GM19023 (cell line): ENCODE results near the gene SNHG17.
"Not testable (repeated sequence)": the region's sequence is repeated elsewhere in the genome, so short reads cannot be mapped to it uniquely, and the experiment has no call there.

ENCODE experiments used
- ATAC-seq: cut with Tn5 transposase; IDR thresholded peaks from one replicate; pipeline ENCODE4 v1.9.1; 2021; ENCODE audit warnings: mild to moderate bottlenecking, moderate library complexity; ENCODE audit not compliant: unreplicated experiment

Gene SNHG17

DNA sequence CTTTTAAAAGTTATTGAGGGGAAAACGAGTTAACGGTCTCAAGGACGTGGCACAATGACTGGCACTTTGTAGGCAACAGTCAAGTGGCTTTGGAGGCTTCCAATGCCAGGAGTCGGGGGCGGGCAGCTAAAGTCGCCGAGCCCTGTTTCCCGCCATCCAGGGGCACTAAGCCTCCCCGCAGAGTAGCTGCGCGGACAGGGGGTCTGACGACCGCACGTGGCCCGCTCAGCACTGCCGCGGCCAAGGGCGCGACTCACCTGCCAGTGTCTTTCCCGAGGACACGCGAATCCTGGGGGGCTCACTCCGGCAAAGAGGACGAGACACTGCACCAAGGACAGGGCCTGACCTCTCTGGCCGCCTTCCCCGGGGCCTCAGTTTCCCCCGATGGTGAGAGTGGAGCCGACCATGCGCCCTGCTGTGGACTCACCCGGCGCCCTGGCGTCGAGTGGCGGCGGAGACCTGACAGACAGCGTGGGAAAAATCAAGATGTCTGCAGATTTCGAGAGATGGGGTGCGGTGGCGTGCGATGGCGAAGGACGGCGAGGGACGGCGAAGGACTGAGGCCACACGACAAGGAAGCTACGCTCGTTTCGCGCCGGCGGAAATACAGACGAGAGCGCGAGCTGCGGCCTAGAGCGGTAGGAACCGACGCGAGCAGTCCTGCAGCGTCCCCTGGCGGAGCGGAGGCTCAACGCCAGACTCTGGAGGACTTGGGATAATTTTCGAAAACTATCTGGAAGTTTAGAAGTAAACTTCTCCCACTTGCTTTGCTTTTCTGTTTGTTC lies at the start of gene SNHG17:
Gene SNHG17, minus strand, starts transcription at position 559 of the 785 bp plus-strand sequence.
- ATAC-seq: peak; percentile 64

DNA sequence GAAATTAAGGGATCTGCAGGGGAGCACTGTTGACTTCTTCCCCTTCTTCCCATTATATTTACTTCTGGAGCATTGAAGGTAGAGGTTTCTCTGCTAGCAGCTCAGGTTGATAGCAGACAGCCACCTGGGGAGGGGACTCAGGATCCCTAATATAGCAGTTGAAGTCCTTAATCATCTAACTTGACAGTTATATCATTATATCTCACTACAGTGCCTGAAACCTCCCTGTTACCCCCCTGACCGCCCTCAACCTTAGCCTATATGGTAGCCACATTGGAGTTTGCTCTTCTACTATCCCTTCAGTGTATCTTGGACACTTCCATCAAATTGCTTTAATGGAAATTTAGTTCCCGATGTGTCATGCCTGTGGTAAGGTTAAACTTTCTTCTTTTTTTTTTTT lies 44.5 kb upstream of the SNHG17 start:
- ATAC-seq: no peak

DNA sequence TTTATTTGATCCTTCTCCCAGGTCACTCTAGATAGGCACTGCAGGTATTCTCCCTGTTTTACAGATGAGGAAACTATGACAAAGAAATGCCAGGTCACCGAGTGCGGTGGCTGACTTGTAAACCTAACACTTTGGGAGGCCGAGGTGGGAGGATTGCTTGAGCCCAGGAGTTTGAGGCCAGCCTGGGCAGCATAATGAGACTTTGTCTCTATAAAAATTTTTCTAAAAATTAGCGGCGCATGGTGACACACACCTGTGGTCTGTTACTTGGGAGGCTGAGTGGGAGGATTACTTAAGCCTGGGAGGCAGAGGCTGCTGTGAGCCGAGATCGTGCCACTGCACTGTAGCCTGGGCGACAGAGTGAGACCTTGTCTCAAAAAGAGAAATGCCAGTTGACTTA lies 42.6 kb upstream of the SNHG17 start:
- no peak for ATAC-seq

DNA sequence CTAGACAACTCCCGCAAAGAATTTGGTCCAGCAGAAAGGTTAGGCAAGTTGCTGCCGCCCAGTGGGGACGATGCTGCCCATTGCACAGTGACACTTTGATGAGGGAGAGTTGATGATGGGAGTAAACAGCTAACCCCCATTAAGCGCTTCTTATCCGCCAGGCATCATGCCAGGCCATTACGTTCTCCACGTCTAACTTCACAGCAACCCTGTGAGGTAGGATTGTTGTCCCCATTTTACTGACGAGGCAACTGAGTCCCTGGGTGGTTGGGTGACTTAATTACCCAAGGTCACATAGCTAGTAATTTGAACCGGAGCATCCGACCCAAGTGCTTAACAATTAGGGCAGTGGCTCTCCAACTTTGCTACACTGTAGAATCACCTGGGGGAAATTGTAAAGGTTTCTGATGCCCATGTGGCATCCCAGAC lies 38.3 kb upstream of the SNHG17 start:
- ATAC-seq: no peak

DNA sequence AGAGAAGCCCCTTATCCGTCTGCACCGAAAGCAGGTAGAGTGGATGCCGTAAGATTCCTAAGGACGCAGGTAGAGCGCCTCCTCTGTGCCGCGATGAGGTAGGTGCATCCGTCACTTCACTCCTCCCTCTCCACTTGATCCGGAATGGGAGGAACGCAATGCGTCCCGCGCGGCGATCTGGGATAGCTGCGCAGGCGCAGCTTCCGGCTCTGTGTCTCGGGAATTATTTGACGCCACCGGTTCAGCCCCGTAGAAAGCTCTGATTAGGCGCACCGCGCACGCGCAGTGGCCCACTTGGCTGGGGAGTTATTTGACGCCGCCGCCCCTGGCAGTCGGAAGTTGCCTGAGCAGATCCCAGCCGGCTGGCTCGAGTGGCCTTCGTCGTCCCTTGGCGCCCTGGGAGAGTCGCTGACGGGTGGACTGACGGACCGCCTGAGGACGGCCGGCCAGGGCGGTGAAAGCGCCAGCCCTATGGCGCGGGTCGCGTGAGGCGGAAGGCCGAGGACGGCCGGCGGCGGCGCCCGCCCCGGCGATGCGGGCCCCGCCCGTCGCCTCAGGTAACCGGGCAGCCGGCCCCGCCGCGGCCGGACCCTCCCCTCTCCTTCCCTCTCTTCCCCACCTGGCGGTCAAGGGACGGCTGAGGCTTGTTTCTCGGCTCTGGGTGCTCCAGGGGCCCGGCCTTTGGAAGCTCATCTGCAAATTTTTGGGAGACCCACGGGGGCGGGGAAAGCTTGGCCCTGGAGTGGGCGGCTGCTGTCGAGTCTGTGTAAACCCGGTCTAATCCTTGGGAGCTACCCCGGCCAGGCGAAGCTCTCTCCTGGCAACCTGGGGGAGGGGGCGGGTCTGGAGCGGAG lies 37.6 kb upstream of the SNHG17 start, which contains the start of gene RALGAPB:
Gene RALGAPB, plus strand, starts transcription at position 331 of the 854 bp plus-strand sequence. CDS start 15,590 bp downstream, outside the sequence.
- peak; percentile 93 for ATAC-seq

DNA sequence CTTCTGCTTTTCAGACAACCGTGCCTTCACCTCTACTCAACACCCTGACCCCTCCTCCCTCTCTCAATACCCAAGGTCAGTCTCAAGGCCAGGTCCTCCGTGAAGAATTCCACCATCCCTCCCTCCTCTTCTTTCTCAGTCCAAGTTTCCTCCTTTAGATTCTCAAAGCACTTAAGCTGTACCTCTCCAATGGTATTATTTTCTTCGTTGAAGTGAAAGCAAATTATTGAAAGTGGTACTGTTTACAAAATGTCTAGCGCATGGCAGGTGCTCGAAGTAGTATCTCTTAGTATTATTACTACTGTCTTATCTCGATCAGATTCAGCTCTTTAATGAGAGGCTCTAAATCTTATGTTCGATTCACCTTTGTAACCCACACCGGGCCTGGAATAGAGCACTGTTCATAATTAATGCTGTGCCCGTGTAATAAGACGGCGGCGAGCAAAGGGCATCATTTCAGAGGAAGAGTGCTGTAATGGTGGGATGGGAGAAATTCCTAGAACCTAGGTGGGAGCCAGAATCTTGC lies 36.9 kb upstream of the SNHG17 start:
- ATAC-seq: no peak

DNA sequence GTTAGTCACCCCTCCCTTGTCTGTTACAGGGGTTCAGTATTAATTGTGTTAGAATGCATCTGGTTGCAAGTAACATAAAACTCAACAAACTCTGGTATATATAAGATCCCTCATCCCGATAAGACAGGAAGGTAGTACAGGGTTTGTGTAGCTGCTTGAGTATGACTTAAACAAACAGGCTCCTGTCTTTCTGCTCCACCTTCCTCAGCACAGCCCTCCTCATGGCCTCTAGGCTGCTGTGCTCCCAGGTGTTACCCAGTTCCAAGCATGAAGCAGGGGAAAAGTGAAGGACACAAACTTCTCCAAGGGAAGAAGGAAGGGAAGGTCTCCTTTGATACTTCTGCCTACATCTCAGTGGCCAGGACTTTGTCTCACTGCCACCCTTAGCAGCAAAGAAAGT lies 36.1 kb upstream of the SNHG17 start:
- ATAC-seq: no peak

DNA sequence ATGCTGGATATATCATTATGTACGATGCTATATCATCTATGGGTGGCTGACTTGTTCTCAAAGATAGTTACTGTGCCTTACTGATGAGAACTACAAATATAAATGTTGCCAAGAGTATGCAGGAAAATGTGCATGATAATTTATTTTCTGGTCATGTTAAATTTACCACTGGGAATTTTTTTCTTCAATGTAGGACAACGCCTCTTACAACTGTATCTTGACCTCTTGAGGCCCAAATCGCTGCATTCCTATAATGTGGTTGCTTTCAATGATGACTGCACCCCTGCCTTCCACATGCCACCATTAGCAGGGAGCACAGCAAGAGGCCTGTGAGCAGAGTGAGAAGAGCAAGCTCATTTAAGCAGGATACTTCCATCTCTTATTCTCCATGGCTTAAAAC lies 31.9 kb upstream of the SNHG17 start:
- ATAC-seq: no peak

DNA sequence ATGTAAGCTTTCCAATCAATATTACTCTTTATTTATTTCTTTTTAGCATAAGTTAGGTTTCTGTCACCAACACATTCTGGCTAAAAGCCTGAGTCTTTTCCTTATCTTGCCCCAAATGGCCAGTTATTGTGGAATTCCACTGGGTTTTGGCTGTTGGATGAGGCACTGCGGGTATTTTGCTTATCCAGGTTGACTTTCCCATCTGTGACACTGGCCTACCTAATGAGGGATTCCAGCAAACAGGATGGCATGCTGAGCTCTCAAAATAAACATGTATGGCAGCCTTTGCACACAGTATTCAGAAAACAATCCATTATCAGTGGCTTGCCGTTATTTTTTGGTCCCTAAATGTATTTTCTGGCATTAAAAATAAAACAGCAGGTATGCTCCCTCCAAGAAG lies 31.0 kb upstream of the SNHG17 start:
- no peak for ATAC-seq

DNA sequence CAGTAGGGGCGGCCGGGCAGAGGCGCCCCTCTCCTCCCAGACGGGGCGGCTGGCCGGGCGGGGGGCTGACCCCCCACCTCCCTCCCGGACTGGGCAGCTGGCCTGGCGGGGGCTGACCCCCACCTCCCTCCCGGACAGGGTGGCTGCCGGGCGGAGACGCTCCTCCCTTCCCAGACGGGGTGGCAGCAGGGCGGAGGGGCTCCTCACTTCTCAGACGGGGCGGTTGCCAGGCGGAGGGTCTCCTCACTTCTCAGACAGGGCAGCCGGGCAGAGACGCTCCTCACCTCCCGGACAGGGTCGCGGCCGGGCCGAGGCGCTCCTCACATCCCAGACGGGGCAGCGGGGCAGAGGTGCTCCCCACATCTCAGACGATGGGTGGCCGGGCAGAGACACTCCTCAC lies 26.4 kb upstream of the SNHG17 start:
- not testable (repeated sequence) for ATAC-seq

DNA sequence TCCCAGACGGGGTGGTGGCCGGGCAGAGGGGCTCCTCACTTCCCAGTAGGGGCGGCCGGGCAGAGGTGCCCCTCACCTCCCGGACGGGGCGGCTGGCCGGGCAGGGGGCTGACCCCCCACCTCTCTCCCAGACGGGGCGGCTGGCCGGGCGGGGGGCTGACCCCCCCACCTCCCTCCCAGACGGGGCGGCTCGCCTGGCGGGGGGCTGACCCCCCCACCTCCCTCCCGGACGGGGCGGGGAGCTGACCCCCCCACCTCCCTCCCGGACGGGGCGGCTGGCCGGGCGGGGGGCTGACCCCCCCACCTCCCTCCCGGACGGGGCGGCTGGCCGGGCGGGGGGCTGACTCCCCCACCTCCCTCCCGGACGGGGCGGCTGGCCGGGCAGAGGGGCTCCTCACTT lies 26.0 kb upstream of the SNHG17 start:
- ATAC-seq: not testable (repeated sequence)

DNA sequence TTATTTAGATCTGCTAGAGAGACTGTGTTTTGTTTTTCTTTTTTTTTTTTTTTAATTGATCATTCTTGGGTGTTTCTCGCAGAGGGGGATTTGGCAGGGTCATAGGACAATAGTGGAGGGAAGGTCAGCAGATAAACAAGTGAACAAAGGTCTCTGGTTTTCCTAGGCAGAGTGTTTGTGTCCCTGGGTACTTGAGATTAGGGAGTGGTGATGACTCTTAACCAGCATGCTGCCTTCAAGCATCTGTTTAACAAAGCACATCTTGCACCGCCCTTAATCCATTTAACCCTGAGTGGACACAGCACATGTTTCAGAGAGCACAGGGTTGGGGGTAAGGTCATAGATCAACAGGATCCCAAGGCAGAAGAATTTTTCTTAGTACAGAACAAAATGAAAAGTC lies 25.5 kb upstream of the SNHG17 start:
- ATAC-seq: not testable (repeated sequence)

DNA sequence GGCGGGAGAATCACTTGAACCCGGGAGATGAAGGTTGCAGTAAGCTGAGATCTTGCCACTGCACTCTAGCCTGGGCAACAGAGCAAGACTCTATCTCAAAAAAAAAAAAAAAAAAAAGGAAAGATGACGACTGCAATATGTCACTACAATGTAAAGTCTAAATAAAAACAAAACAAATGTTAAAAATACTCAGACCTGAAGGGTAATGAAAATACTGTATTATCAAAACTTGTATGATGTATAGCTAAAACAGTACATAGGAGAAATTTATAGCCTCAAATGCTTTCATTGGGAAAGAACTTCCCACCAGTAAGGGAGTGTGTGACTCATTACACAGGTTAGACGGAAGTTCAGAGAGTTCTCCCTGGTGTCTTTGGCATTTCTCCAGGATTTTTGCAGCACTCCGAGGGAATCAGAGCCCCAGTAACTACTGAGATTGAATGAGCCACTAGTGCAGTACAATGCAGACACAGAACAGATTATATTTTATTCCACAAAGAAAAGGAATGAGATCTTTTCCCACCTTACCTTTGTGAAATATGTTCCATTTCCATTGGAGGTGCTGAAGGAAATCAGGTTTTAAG lies 25.0 kb upstream of the SNHG17 start:
- no peak for ATAC-seq

DNA sequence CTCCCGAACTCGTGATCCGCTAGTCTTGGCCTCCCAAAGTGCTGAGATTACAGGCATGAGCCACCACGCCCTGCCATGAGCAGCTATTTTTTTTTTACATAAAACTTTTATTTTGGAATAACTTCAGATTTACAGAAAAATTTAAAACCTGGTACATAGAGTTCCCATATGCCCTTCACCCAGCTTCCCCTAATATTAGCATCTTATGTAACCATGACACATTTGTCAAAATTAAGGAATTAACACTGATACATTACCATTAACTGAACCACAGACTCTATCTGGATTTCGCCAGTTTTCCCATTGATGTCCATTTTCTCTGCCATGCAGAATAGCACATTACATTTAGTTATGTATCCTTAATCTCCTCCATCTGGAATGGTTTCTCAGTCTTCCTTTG lies 23.2 kb upstream of the SNHG17 start:
- ATAC-seq: no peak

DNA sequence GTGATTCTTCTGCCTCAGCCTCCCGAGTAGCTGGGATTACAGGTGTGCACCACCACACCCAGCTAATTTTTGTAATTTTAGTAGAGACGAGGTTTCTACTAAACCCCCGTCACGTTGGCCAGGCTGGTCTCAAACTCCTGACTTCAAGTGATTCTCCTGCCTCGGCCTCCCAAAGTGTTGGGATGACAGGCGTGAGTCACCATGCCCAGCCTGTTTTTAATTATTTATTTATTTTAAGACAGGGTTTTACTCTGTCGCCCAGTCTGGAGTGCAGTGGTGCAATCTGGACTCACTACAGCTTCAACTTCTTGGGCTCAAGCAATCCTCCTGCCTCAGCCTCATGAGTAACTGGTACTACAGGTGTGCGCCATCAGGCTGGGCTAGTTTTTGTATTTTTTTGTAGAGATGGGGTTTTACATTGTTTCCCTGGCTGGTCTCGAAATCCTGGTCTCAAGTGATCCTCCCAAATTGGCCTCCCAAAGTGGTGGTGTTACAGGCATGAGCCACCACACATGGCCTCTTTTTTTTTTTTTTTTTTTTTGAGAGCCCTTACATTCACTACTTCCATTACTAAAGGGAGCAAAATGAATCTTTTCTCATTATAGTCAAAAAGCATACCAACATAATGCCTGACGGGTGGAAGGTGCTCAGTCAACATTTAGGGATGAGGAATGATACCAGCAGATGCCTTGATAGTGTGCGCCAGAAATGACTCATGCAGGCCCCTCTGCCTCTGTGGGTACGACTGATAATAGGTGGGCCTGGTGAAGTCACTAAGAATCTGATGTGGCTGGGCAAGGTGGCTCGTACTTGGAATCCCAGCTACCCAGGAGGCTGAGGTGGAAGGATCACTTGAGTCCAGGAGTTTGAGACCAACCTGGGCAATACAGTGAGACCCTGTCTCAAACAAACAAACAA lies 19.7 kb upstream of the SNHG17 start:
- no peak for ATAC-seq

DNA sequence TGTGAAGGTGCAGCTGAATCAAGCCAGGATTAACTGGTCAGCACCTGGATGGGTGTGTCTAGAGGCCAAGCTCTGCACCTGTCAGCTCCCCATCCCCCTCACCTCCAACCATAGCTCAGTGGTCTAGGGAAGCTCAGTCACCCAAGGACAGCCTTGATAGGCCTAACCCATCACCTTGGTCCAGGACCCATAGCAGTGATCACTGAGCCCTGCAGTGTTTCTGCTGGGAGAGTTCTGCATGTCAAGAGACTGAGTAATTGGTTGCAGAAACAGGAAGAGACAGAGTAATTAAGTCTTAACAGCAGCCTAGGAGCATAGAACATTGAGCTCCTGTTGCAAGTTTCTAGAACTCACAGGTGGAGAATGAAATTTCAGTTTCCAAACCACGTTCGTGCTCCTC lies 18.8 kb upstream of the SNHG17 start:
- ATAC-seq: no peak

DNA sequence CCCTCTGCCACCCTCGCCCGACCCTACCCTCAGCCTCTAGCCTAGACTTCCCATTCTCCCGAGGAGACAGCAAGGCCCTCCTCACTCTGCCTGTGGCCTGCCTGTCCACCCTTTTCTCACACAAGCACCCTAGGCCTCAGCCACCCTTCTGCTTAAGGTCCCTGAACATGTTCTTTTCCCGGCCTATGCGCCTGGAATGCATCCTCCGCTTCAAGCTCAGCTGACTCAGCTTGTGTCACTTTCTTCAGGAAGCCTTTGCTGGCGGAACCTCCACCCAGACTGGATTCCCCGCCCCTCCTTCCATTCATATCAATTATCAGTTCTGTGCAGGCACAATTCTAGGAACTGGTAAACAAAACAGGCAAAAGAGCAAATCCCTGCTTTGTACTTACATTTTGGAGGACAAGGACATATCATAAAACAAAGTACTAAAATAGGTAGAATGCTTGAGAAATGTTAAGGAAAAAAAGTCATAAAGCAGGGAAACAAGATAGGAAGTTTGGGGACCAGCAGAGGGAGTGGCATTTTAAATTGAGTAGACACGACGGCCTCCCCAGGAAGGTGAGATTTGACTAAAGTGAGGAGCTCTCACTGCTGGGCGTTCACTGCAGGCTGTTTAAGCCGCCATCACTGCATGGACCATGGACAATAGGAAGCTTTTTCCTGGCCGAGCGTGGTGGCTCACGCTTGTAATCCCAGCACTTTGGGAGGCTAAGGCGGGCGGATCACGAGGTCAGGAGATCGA lies 17.9 kb upstream of the SNHG17 start:
- no peak for ATAC-seq

DNA sequence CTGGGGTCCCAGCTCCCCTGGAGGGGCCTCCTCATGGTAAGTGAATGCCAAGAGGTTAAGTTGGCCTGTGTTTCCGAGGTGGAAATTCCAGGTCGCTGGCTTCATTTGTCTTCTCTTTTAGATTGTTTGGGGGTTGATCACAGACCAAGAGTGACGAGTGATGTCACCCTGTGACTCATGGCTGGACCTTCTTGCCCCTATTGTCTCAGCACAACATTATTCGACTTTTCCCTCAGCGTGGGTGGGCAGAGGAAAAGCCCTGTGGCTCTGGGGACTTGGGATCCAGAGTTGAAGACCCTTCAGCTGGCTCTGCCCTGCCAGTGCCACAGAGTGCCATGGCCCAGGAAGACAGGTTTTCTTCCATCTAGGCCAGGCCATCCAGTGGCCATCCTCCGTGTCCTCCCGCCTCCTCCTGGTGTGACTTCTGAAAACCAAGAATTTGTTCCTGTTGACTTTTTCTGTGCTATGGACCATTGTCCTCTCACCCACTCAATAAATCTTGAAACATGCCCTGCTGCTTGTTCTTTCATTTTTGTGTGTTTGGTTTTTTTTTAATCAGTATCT lies 15.4 kb upstream of the SNHG17 start:
- ATAC-seq: no peak

DNA sequence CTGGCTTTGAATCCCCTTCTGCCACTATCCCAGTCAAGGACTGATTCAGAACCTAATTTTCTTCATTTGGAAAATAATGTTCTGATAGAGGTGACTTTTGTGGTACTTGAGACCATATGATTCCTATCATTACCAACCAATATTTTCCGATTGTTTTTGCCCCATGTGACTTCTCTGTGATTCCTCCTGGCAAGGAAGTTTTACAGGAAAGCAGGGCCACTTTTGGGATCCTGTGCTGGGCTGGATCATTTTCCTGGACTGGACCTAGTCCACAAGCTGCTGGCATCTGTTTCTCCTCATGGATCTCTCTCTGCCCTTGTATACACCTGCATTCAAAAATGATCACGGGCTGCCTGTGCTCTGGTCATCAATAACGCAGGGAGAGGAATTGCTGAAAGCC lies 13.9 kb upstream of the SNHG17 start:
- no peak for ATAC-seq
